Suprapubic skin (tissue), 4 donors: ENCODE measurements around the gene AGAP1. TPM values are rescaled to one million over a fixed set of nuclear protein-coding genes. Genes with fewer than 3 reads are reported as not detected.

Experiments
- DNase-seq, 2 donors: peaks; one replicate each; pipeline ENCODE4 v3.0.0-alpha.2; 2019; ENCODE audit warnings: low spot score in 2 of 2
- H3K27ac ChIP-seq: fragments of 200-600 bp; sonication (generic); one replicate; pipeline ENCODE4 v1.5.1; 2019
- H3K27me3 ChIP-seq: fragments of 200-600 bp; sonication (generic); one replicate; pipeline ENCODE4 v1.5.1; 2019
- H3K36me3 ChIP-seq: fragments of 200-600 bp; sonication (generic); one replicate; pipeline ENCODE4 v1.5.1; 2019
- H3K4me1 ChIP-seq: fragments of 200-600 bp; sonication (generic); one replicate; pipeline ENCODE4 v1.5.1; 2019
- H3K4me3 ChIP-seq: fragments of 200-600 bp; sonication (generic); one replicate; pipeline ENCODE4 v1.5.1; 2019; ENCODE audit warnings: mild to moderate bottlenecking
- H3K9me3 ChIP-seq: fragments of 200-600 bp; sonication (generic); one replicate; pipeline ENCODE4 v1.5.1; 2019
- CTCF ChIP-seq, 2 donors: fragments of 200-600 bp in 1 of 2; fragments of 450-650 bp in 1 of 2; sonication (generic) in 1 of 2; IDR thresholded peaks; one replicate each; pipeline ENCODE4 v1.5.1; 2016 to 2019; ENCODE audit warnings: antibody characterized with exemption in 2 of 2, mild to moderate bottlenecking in 1 of 2, moderate library complexity in 1 of 2
- EP300 ChIP-seq: sonication (generic); formaldehyde crosslinking; IDR thresholded peaks from one replicate; pipeline ENCODE4 v1.6.1; 2017; ENCODE audit warnings: antibody characterized with exemption
- POLR2A ChIP-seq, 2 donors: fragments of 450-650 bp; IDR thresholded peaks; one replicate each; pipeline ENCODE4 v1.6.1; 2017; ENCODE audit warnings: antibody characterized with exemption in 2 of 2, mild to moderate bottlenecking in 2 of 2, moderate library complexity in 2 of 2
- POLR2AphosphoS5 ChIP-seq, 3 donors: sonication (generic); formaldehyde crosslinking; IDR thresholded peaks; one replicate each; pipeline ENCODE4 v1.6.1; 2017; ENCODE audit warnings: antibody characterized with exemption in 3 of 3
- WGBS: methylation state at CpG from one replicate; pipeline ENCODE4 v1.1.5; 2018; 5-methylcytosine and 5-hydroxymethylcytosine counted together
- total RNA-seq, 4 donors: library from RNA; depleted of rRNA; stranded (reverse); fragments of >200 nt; gene quantifications; one replicate each; pipeline ENCODE4 v1.1.0, GENCODE V29; 2016

The AGAP1 gene
- total RNA-seq, 4 donors from 2014 or later: 14.1 to 30.7 (median 19.4) TPM

GRCh38 chr2:235638541-235639427, 144.9 kb downstream of the AGAP1 start:
- no peak for DNase-seq
- 78% methylated on average over 11 of the region's 12 CpGs for WGBS
- no peaks in the 10 kb centered on the region for H3K27me3 ChIP-seq
- H3K36me3 ChIP-seq: no peaks in the 10 kb centered on the region
- TF ChIP-seq POLR2AphosphoS5 (IDR thresholded peaks at IDR 0.05): no peak
- H3K4me1 ChIP-seq: peaks cover 40% of the 10 kb centered on the region
- H3K9me3 ChIP-seq: no peaks in the 10 kb centered on the region
- peak overlapping the region; percentile 73 for H3K27ac ChIP-seq
- no peak overlapping the region for H3K4me3 ChIP-seq

GRCh38 chr2:235639428-235639773, 145.6 kb downstream of the AGAP1 start:
- peak; percentile 84 to 92 for DNase-seq
- no peak overlapping the region for H3K4me3 ChIP-seq
- H3K27me3 ChIP-seq: no peaks in the 10 kb centered on the region
- TF ChIP-seq POLR2A (IDR thresholded peaks at IDR 0.05): peak; percentile 31 to 84
- no peak for TF ChIP-seq CTCF (IDR thresholded peaks at IDR 0.05)
- no peak for TF ChIP-seq EP300
- TF ChIP-seq POLR2AphosphoS5 (IDR thresholded peaks at IDR 0.05): peak in 2 of 3 donors; percentile 10 to 67
- no peaks in the 10 kb centered on the region for H3K9me3 ChIP-seq
- WGBS: 45% methylated on average over 8 of the region's 8 CpGs
- peaks cover 35% of the 10 kb centered on the region for H3K4me1 ChIP-seq
- H3K36me3 ChIP-seq: no peaks in the 10 kb centered on the region
- H3K27ac ChIP-seq: peak overlapping the region; percentile 73

- H3K9me3 ChIP-seq: no peaks in the 10 kb centered on the region
- no peak for TF ChIP-seq EP300
- TF ChIP-seq CTCF (IDR thresholded peaks at IDR 0.05): no peak
- TF ChIP-seq POLR2AphosphoS5 (IDR thresholded peaks at IDR 0.05): no peak
- no peak for TF ChIP-seq POLR2A (IDR thresholded peaks at IDR 0.05)
- H3K27me3 ChIP-seq: no peaks in the 10 kb centered on the region
- no peak overlapping the region for H3K4me3 ChIP-seq
- DNase-seq: no peak
- H3K27ac ChIP-seq: peak overlapping the region; percentile 73
- WGBS: 79% methylated on average over 2 of the region's 2 CpGs
- H3K36me3 ChIP-seq: no peaks in the 10 kb centered on the region
- H3K4me1 ChIP-seq: peaks cover 35% of the 10 kb centered on the region
Observed at GRCh38 chr2:235639885-235640284, 146.0 kb downstream of the AGAP1 start.

- peaks cover 35% of the 10 kb centered on the region for H3K4me1 ChIP-seq
- DNase-seq: no peak
- H3K27me3 ChIP-seq: no peaks in the 10 kb centered on the region
- peak overlapping the region; percentile 73 for H3K27ac ChIP-seq
- no peaks in the 10 kb centered on the region for H3K36me3 ChIP-seq
- H3K9me3 ChIP-seq: no peaks in the 10 kb centered on the region
- 57% methylated on average over 2 of the region's 2 CpGs for WGBS
- TF ChIP-seq POLR2AphosphoS5 (IDR thresholded peaks at IDR 0.05) (no peak), CTCF (IDR thresholded peaks at IDR 0.05) (no peak), POLR2A (IDR thresholded peaks at IDR 0.05) (no peak), EP300 (no peak)
- no peak overlapping the region for H3K4me3 ChIP-seq
Observed at GRCh38 chr2:235640377-235640776, 146.5 kb downstream of the AGAP1 start.

- H3K27ac ChIP-seq: peak overlapping the region; percentile 73
Observed at GRCh38 chr2:235640926-235641723, 147.3 kb downstream of the AGAP1 start.

More at GRCh38 chr2:235640926-235641723, 147.3 kb downstream of the AGAP1 start:
- no peak for DNase-seq
- no peak overlapping the region for H3K4me3 ChIP-seq
- H3K9me3 ChIP-seq: no peaks in the 10 kb centered on the region
- 42% methylated on average over 11 of the region's 11 CpGs for WGBS
- no peaks in the 10 kb centered on the region for H3K27me3 ChIP-seq
- no peaks in the 10 kb centered on the region for H3K36me3 ChIP-seq
- peaks cover 35% of the 10 kb centered on the region for H3K4me1 ChIP-seq
- TF ChIP-seq CTCF (IDR thresholded peaks at IDR 0.05): no peak
- TF ChIP-seq POLR2AphosphoS5 (IDR thresholded peaks at IDR 0.05): no peak
- no peak for TF ChIP-seq POLR2A (IDR thresholded peaks at IDR 0.05)
- no peak for TF ChIP-seq EP300
